HCT116 (cell line): ENCODE measurements around the gene ZMYND11. TPM values are rescaled to one million over a fixed set of nuclear protein-coding genes. Genes with fewer than 3 reads are reported as not detected.
"Not testable (repeated sequence)": the region's sequence is repeated elsewhere in the genome, so short reads cannot be mapped to it uniquely, and the experiment has no call there.

Source experiments
- ATAC-seq: fragments of 200-7000 bp; cut with Tn5 transposase; 2 replicates; pipeline ENCODE4 v1.9.1; 2020; ENCODE audit warnings: mild to moderate bottlenecking, moderate library complexity
- BruUV-seq: library from RNA; stranded (reverse); fragments of 400-500 nt; replicated peaks from 2 replicates; lab custom pipeline; 2021; lab: Mats Ljungman, UMichigan
- CTCF ChIA-PET: fragments of 300-600 bp; sonication (Branson Sonifier 250); formaldehyde crosslinking; loops from one replicate; lab custom pipeline; 2021; ENCODE audit warnings: antibody characterized with exemption; lab: Charles Lee
- POLR2A ChIA-PET: fragments of 300-600, 350-600 bp; sonication (Branson Sonifier 250); formaldehyde crosslinking; loops from one replicate; lab custom pipeline; 2021; ENCODE audit warnings: antibody characterized with exemption; lab: Charles Lee
- RAD21 ChIA-PET, 2 experiments: fragments of 300-600 bp; sonication (Branson Sonifier 250); formaldehyde crosslinking; loops; one replicate each; lab custom pipeline; 2023; ENCODE audit warnings: low total read pairs in 2 of 2; ENCODE audit not compliant: uncharacterized antibody in 2 of 2, unreplicated experiment in 2 of 2, low non-redundant PET in 1 of 2; lab: Charles Lee
- DNase-seq: peaks from one replicate; pipeline ENCODE4 v3.0.0-alpha.2; 2010; ENCODE audit warnings: low read depth, low spot score
- H2AFZ ChIP-seq: fragments of 200-600 bp; shearing (Covaris generic), sonication (generic); 2 replicates; pipeline ENCODE4 v1.6.1; 2017; ENCODE audit warnings: low read depth, mixed run types, mixed read lengths, antibody characterized with exemption, low read length; ENCODE audit not compliant: poor library complexity, severe bottlenecking
- H3K27ac ChIP-seq: 2 replicates; pipeline ENCODE4 v1.5.1; 2012; ENCODE audit warnings: low read depth, low read length
- H3K27me3 ChIP-seq: fragments of 200-600 bp; sonication (generic); 2 replicates; pipeline ENCODE4 v1.6.1; 2016; ENCODE audit warnings: mixed run types, low read length, mixed read lengths; ENCODE audit not compliant: insufficient read depth
- H3K36me3 ChIP-seq, 2 experiments: fragments of 200-500 bp in 1 of 2; fragments of 200-600 bp in 1 of 2; sonication (Bioruptor generic) in 1 of 2; sonication (generic) in 1 of 2; 2 replicates each; pipeline versions ENCODE4 v1.5.1 to v1.6.1; 2014 to 2016; ENCODE audit warnings: low read length in 2 of 2, inconsistent platforms in 1 of 2, mixed read lengths in 1 of 2, mixed run types in 1 of 2; ENCODE audit not compliant: insufficient read depth in 2 of 2, control insufficient read depth in 1 of 2
- H3K4me1 ChIP-seq, 2 experiments: fragments of 200-600 bp in 1 of 2; sonication (generic) in 1 of 2; 2 replicates each; pipeline versions ENCODE4 v1.5.1 to v1.6.1; 2012 to 2017; ENCODE audit warnings: low read length in 2 of 2, inconsistent platforms in 1 of 2, mild to moderate bottlenecking in 1 of 2, mixed read lengths in 1 of 2, mixed run types in 1 of 2, moderate library complexity in 1 of 2; ENCODE audit not compliant: insufficient read depth in 2 of 2, control insufficient read depth in 1 of 2
- H3K4me2 ChIP-seq: fragments of 200-600 bp; sonication (generic); 2 replicates; pipeline ENCODE4 v1.6.1; 2017; ENCODE audit warnings: mixed run types, low read length, mixed read lengths
- H3K4me3 ChIP-seq, 2 experiments: fragments of 200-600 bp in 1 of 2; sonication (generic) in 1 of 2; replicated peaks in 1 of 2; 2 replicates each; pipeline ENCODE4 v1.5.1; 2011 to 2016; ENCODE audit warnings: low read length in 2 of 2, control low read depth in 1 of 2, low read depth in 1 of 2, mild to moderate bottlenecking in 1 of 2, mixed read lengths in 1 of 2, mixed run types in 1 of 2
- H3K79me2 ChIP-seq: fragments of 200-600 bp; sonication (generic); 2 replicates; pipeline ENCODE4 v1.6.1; 2017; ENCODE audit warnings: mild to moderate bottlenecking, mixed run types, low read length, moderate library complexity, mixed read lengths; ENCODE audit not compliant: insufficient read depth
- H3K9ac ChIP-seq: fragments of 200-600 bp; sonication (generic); 2 replicates; pipeline ENCODE4 v1.6.1; 2016; ENCODE audit warnings: low read length, mixed read lengths
- H3K9me2 ChIP-seq: fragments of 200-600 bp; sonication (generic), shearing (Covaris generic); 2 replicates; pipeline ENCODE4 v1.6.1; 2017; ENCODE audit warnings: mixed run types, mild to moderate bottlenecking, moderate library complexity; ENCODE audit not compliant: insufficient read depth
- H3K9me3 ChIP-seq, 2 experiments: fragments of 200-500 bp in 1 of 2; fragments of 200-600 bp in 1 of 2; sonication (Bioruptor generic) in 1 of 2; sonication (generic) in 1 of 2; 2 replicates each; pipeline ENCODE4 v1.6.1; 2014 to 2017; ENCODE audit warnings: low read length in 2 of 2, mixed read lengths in 2 of 2, inconsistent platforms in 1 of 2, low read depth in 1 of 2, mild to moderate bottlenecking in 1 of 2, mixed run types in 1 of 2, moderate library complexity in 1 of 2; ENCODE audit not compliant: control insufficient read depth in 1 of 2, insufficient read depth in 1 of 2
- H4K20me1 ChIP-seq: fragments of 200-600 bp; sonication (generic), shearing (Covaris generic); 2 replicates; pipeline ENCODE4 v1.6.1; 2017; ENCODE audit warnings: mixed run types, mild to moderate bottlenecking, moderate library complexity; ENCODE audit not compliant: insufficient read depth
- EGR1 ChIP-seq: IDR thresholded peaks from 2 replicates; pipeline ENCODE4 v1.6.1; 2012; ENCODE audit warnings: low read depth
- FOSL1 ChIP-seq: IDR thresholded peaks from 2 replicates; pipeline ENCODE4 v1.6.1; 2012; ENCODE audit warnings: low read depth
- JUND ChIP-seq: IDR thresholded peaks from 2 replicates; pipeline ENCODE4 v1.6.1; 2012
- POLR2A ChIP-seq: IDR thresholded peaks from 2 replicates; pipeline ENCODE4 v1.7.0; 2011; ENCODE audit warnings: borderline replicate concordance; ENCODE audit not compliant: insufficient read depth, insufficient read length; ENCODE audit errors: extremely low read depth
- TCF7L2 ChIP-seq: IDR thresholded peaks from 2 replicates; pipeline ENCODE4 v1.7.0; 2011; ENCODE audit warnings: borderline replicate concordance, inconsistent platforms; ENCODE audit not compliant: insufficient read depth, insufficient read length; ENCODE audit errors: extremely low read depth
- YY1 ChIP-seq: IDR thresholded peaks from 2 replicates; pipeline ENCODE4 v1.6.1; 2011; ENCODE audit warnings: low read length, low read depth, moderate library complexity, mild to moderate bottlenecking; ENCODE audit not compliant: insufficient replicate concordance; ENCODE audit errors: extremely low read depth
- ZFX ChIP-seq: fragments of 450-650 bp; IDR thresholded peaks from 2 replicates; pipeline ENCODE4 v1.6.1; 2017
- ZNF274 ChIP-seq: fragments of 200-500 bp; sonication (Bioruptor generic); IDR thresholded peaks from 2 replicates; pipeline ENCODE4 v1.6.1; 2014; ENCODE audit warnings: mild to moderate bottlenecking, low read depth, low read length, inconsistent platforms
- intact Hi-C: fragments of 100-400 bp; cut with micrococcal nuclease; formaldehyde crosslinking; loops from 2 replicates; pipeline ENCODE4 v1.10.0; 2022
- total RNA-seq: library from RNA; stranded (reverse); gene quantifications from one replicate; pipeline ENCODE4 v1.2.1, GENCODE V29; 2021; ENCODE audit not compliant: unreplicated experiment
- TF ChIP-seq, protein P1 (sequence below): IDR thresholded peaks from 2 replicates; pipeline ENCODE4 v1.6.1; 2012; ENCODE audit warnings: low read depth

Gene ZMYND11
- total RNA-seq, 1 experiment from 2014 or later: 28.3 TPM

DNA sequence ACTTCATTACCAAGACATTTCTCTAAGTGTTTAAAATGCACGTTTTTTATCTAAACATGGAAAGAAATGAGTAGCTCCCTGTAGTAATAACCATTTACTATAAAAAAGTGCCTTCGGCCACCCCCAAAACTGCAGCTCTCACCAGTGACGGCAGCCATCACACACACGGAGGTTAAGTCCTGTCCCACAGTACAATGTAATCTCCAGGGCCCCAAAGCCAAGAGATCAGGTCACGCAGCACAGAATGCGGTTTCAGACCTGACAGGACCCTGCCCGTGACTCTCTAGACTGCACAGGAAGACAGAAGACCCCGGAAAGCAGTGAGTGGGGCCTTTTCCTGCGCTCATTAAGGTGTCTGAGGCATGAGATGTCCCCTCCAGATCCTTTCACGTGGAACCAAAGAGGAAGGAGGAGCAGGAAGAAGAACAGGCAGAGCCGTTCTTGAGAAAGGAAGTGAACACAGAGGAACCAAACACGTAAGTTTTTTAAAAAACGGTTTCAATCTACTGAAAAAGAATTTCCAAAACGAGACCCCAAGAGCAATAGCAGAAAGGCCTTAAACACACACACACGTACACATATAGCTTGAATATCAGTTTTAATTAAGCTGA lies 125.7 kb downstream of the ZMYND11 start (continued):
- TF ChIP-seq TCF7L2 (no peak), POLR2A (no peak), ZNF274 (no peak), EGR1 (no peak), ZFX (no peak), YY1 (no peak), FOSL1 (no peak)
- TF ChIP-seq, protein P1, sequence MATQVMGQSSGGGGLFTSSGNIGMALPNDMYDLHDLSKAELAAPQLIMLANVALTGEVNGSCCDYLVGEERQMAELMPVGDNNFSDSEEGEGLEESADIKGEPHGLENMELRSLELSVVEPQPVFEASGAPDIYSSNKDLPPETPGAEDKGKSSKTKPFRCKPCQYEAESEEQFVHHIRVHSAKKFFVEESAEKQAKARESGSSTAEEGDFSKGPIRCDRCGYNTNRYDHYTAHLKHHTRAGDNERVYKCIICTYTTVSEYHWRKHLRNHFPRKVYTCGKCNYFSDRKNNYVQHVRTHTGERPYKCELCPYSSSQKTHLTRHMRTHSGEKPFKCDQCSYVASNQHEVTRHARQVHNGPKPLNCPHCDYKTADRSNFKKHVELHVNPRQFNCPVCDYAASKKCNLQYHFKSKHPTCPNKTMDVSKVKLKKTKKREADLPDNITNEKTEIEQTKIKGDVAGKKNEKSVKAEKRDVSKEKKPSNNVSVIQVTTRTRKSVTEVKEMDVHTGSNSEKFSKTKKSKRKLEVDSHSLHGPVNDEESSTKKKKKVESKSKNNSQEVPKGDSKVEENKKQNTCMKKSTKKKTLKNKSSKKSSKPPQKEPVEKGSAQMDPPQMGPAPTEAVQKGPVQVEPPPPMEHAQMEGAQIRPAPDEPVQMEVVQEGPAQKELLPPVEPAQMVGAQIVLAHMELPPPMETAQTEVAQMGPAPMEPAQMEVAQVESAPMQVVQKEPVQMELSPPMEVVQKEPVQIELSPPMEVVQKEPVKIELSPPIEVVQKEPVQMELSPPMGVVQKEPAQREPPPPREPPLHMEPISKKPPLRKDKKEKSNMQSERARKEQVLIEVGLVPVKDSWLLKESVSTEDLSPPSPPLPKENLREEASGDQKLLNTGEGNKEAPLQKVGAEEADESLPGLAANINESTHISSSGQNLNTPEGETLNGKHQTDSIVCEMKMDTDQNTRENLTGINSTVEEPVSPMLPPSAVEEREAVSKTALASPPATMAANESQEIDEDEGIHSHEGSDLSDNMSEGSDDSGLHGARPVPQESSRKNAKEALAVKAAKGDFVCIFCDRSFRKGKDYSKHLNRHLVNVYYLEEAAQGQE: no peak

DNA sequence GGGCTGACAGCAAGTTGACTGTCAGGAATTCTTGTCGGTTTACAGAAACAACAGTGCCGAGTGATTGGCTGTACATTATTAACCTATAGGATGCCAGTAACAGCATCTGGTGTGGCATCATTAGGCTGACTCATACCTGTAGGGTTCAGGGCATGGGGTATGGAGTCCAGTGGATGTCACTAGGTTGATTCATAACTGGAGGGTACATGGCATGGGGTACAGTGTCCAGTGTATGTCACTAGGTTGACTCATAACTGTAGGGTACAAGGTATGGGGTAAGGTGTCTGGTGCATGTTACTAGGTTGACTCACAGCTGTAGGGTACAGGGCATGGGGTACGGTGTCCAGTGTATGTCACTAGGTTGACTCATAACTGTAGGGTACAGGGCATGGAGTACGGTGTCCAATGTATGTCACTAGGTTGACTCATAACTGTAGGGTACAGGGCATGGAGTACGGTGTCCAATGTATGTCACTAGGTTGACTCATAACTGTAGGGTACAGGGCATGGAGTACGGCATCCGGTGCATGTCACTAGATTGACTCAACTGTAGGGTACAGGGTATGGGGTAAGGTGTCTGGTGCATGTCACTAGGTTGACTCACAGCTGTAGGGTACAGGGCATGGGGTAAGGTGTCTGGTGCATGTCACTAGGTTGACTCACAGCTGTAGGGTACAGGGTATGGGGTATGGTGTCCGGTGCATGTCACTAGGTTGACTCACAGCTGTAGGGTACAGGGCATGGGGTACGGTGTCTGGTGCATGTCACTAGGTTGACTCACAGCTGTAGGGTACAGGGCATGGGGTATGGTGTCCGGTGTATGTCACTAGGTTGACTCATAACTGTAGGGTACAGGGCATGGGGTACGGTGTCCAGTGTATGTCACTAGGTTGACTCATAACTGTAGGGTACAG lies 129.2 kb downstream of the ZMYND11 start:
- H2AFZ ChIP-seq, H3K36me3 ChIP-seq, H3K27me3 ChIP-seq, H3K9me3 ChIP-seq, ATAC-seq, H3K4me2 ChIP-seq, H3K79me2 ChIP-seq, POLR2A ChIA-PET, H3K27ac ChIP-seq, DNase-seq, H3K9me2 ChIP-seq, intact Hi-C loops, BruUV-seq, H3K4me3 ChIP-seq, RAD21 ChIA-PET, H4K20me1 ChIP-seq, H3K9ac ChIP-seq, CTCF ChIA-PET: not testable (repeated sequence)
- peaks cover 9 to 17% of the 10 kb centered on the region in 2 experiments; a peak in 3 of 4 replicates for H3K4me1 ChIP-seq
- 0 out of 2 replicates have a peak, but pooled peaks have one; percentile 10 for TF ChIP-seq JUND

DNA sequence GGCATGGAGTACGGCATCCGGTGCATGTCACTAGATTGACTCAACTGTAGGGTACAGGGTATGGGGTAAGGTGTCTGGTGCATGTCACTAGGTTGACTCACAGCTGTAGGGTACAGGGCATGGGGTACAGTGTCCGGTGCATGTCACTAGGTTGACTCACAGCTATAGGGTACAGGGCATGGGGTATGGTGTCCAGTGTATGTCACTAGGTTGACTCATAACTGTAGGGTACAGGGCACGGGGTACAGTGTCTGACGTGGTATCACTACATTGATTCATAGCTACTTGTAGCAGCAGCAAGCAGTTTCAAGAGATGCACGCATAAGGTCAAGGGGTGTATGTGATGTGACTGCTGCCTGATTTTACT lies 129.8 kb downstream of the ZMYND11 start:
- H3K9ac ChIP-seq, H3K4me2 ChIP-seq, H4K20me1 ChIP-seq, intact Hi-C loops, POLR2A ChIA-PET, ATAC-seq, RAD21 ChIA-PET, H3K9me3 ChIP-seq, H3K4me3 ChIP-seq, H3K9me2 ChIP-seq, H3K27me3 ChIP-seq, H3K27ac ChIP-seq, DNase-seq, H3K79me2 ChIP-seq, H2AFZ ChIP-seq, BruUV-seq, H3K36me3 ChIP-seq, CTCF ChIA-PET: not testable (repeated sequence)
- H3K4me1 ChIP-seq: peaks cover 9 to 17% of the 10 kb centered on the region in 2 experiments; a peak in 3 of 4 replicates
